GM12874 (cell line): ENCODE data around the gene CD151.

Experiments used
- TF ChIP-seq, protein P1 (sequence below): IDR thresholded peaks from 2 replicates; pipeline ENCODE4 v1.5.1; 2011; ENCODE audit warnings: low read depth, mild to moderate bottlenecking, control low read depth, low read length, moderate library complexity; ENCODE audit not compliant: insufficient read depth

Gene CD151

DNA sequence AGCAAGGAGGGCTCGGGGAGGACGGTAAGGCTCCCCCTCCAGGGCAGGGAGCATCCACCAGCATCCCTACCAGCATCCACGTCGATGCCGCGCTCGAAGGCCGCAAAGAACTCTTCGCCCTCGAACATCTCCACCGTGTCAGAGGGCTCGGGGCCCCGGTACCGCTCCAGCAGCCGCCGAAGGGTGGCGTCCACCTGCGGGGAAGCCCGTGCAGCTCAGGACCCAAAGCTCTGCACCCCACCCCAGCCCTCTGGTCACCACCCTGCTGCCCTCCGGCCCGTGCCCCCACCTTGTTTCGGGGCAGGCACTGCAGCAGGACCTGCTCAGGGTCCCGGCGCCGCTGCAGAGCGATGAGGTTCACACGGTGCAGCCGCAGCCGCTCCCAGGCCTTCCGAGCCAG is 32.3 kb upstream of the CD151 start:
- TF ChIP-seq, protein P1, sequence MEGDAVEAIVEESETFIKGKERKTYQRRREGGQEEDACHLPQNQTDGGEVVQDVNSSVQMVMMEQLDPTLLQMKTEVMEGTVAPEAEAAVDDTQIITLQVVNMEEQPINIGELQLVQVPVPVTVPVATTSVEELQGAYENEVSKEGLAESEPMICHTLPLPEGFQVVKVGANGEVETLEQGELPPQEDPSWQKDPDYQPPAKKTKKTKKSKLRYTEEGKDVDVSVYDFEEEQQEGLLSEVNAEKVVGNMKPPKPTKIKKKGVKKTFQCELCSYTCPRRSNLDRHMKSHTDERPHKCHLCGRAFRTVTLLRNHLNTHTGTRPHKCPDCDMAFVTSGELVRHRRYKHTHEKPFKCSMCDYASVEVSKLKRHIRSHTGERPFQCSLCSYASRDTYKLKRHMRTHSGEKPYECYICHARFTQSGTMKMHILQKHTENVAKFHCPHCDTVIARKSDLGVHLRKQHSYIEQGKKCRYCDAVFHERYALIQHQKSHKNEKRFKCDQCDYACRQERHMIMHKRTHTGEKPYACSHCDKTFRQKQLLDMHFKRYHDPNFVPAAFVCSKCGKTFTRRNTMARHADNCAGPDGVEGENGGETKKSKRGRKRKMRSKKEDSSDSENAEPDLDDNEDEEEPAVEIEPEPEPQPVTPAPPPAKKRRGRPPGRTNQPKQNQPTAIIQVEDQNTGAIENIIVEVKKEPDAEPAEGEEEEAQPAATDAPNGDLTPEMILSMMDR, result no peak

DNA sequence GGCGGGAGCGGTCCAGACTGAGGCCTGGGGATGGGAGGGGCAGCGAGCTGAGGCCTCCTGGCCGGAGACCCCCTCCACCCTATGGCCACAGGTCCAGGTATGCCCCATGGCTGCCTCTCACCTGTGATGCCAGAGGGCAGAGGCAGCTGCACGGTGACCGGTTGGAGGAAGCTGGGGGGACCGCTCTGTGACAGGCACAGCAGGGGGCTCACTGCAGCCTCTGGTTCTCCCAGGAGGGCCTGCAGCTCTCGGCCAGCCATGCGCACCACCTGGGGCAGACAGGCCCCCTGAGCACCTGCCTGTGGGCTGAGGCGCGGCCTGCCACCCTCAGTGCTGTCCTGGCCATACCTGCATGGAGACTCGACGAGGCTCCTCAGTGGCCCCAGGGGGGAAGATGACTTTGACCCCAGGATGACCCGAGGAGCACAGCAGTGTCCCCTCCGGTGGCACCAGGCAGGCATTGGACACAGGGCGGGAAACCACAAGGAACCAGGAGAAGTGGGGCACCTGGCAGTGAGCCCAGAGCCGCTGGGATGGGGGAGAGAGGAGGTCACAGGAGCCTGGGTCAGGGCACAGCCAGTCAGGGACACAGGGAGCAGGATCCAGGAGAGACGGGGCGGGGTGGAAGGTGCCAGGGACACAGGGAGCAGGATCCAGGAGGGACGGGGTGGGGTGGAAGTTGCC is 31.5 kb upstream of the CD151 start:
- TF ChIP-seq, protein P1, result no peak

DNA sequence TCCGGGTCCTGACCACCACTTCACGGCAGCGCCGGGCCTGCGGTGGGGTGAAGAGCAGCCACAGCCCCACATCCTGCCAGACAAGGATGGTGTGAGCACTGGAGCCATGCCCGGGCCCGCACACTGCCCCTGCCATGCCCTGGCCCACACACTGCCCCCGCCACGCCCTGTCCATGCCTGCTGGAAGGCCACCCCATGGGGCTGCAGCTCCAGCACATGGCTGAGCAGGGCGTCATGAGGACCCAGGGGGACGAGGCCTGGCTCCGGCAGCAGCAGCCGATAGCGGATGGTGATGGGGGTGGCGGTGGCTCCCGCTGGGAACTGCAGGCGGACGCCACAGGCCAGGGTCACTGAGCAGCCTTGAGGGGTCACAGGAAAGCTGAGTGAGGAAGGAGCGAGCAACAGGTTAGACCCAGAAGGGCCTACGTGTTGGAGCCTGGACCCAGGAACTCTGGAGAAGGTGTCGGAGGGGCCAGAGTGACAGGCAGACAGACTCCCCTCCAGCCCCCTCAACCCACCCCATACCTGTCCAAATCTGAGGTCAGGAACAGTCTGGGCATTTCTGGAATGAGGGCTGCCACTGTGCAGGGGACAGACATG is 30.6 kb upstream of the CD151 start:
- TF ChIP-seq, protein P1, result no peak

DNA sequence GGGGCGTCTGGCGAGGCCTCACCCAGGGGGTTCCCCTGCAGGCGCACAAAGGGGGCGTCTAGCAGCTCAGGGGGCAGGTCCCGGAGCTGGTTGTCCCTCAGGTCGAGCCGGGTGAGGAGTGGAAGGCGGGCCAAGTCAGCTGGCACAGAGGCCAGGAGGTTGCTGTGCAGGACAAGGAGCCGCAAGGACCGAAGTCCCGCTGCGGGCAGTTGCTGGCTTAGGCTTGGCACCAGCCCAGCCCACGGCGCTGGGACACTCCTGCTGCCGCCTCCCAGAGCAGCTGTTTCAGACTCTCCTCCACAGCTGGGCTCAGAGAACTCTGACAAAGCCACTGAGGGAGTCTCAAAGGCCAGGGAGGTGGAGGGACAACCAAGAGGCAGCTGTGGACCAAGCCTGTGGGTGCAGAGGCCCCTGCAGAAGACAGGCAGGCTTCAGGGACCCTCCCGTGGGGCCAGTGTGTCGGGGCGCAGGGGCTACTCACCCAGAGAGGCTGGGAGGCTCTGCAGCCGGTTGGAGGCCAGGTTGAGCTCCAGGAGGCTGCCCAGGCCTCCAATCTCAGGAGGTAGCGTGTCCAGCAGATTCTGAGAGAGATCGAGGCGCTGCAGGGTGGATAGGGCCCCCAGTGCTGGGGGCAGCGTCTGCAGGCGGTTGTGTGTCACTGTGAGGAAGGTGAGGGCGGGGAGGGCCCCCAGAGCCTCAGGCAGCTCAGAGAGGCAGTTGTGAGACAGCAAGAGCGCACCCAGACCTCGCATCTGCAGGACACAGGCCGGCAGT is 29.9 kb upstream of the CD151 start:
- TF ChIP-seq, protein P1, result no peak

DNA sequence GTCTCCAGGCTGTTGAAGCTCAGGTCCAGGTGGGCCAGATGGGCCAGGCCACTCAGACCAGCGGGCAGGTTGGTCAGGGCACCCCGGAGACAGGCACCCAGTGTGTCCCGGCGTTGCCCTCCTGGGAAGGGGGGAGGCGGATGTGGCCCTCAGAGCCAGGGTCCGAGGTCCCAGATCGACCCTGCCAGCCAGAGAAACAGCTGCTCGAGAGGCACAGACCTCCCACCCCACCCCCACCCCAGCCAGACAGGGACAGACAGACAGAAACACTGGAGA is 29.3 kb upstream of the CD151 start:
- TF ChIP-seq, protein P1, result no peak

DNA sequence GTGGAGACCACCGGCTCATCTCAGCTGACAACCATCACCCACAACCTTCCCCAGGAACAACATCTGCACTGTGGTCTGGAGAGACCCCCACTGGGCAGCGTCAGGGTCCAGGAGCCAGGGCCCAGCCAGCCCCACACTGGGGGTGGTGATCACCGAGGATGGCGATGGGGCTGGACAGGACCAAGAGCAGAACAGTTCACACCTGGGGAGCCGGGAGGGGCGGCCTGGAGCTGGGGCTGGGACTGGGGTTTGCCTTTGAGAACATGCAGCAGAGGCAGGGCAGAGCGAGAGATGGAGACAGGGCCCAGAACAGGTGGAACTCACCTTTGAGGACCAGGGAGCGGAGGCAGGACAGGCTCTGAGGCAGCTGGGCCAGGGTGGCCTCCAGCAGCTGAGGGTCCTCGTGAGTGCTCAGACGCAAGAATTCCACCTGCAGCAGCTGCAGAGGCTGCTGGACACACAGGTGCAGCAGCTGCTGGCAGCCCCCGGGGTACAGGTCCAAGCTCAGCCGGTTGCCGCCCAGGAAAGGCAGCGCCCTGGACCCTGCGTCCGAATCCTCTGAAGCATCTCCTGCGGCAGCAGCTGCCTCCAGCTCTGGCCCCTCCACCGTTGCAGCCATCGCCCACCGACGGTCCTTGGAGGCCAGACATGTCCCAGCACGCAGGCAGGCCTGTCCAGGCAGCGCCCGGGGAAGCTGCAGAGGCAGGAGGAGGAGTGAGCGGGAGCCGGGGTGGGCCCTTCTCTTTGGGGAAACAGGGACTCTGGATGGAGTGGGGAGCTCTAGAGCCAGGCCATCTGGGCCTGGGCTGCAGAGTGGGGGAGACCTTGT is 28.8 kb upstream of the CD151 start:
- TF ChIP-seq, protein P1, result no peak

DNA sequence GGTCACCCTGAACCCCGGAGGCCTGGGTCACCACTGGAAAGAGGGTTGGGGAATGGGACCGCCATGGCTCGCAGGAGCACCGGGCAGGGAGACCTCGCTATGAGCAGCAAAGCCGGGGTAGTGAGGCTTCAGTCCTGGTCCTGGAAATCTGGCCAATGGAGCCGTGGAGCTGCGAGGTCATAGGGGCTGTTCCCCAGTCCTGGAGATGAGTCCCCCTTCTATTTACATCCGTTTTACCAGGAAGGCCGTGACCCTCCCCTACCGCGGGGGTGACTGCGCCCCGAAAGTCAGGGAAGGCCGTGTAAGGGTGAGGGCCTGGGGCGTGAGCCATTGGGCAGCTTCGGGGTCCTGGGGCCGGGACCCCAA is 28.2 kb upstream of the CD151 start:
- TF ChIP-seq, protein P1, result no peak
